ENCODE data around the gene ARMH2. TPM values are rescaled to one million over a fixed set of nuclear protein-coding genes. Genes with fewer than 3 reads are reported as not detected.

ARMH2 gene
- total RNA-seq, 1 experiment from 2014 or later: not detected

DNA sequence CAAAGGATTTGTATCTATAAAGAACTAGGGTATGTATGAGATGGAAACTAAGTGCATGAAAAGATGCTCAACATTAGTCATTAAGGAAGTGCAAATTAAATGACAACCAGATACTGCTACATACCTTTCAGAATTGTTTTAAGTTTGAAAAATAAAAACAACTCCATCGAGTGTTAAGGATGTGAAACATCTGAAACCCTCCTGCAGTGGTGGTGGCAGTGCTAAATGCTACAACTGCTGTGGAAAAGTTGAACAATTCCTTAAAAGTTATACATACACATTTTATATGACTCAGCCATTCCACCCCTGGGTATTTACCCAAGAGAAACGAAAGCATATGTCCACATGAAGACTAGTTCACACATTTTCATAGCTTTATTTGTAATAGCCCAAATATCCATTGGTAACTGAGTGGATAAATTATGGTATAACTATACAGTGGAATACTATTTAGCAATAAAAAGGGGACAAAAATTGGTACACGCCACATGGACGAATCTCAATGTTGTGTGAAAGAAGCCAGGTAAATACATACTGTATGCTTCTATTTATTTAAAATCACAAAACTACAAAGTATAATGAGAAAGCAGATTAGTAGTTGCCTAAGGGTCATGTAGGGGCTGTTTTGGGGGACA is 10.6 kb downstream of the ARMH2 start:
- H3K79me1 ChIP-seq (ENCODE audit: insufficient read depth, low read depth, low read length, poor library complexity, severe bottlenecking): no peaks in the 10 kb centered on the region
- H4K20me1 ChIP-seq (ENCODE audit: control insufficient read depth, insufficient read depth, insufficient read length): no peaks in the 10 kb centered on the region
- H3K14ac ChIP-seq (ENCODE audit: insufficient read depth, low read length): no peak overlapping the region
- H3K4me1 ChIP-seq (ENCODE audit: insufficient read depth, low read length): no peaks in the 10 kb centered on the region
- Mint-ChIP-seq H3K9me3 (no peaks in the 10 kb centered on the region; a peak in 1 of 5 replicates), H3K36me3 (ENCODE audit: insufficient read depth in 1 of 3, low read depth in 3 of 3) (peaks cover 32 to 54% (median 52%) of the 10 kb centered on the region in 3 experiments; a peak in 6 of 7 replicates), H3K4me3 (no peak overlapping the region), H3K27ac (no peak overlapping the region), H3K27me3 (ENCODE audit: low read depth) (no peaks in the 10 kb centered on the region), H3K4me1 (no peaks in the 10 kb centered on the region)
- H3K18ac ChIP-seq (ENCODE audit: insufficient read length, low read depth, low read length): no peak overlapping the region
- H3K27me3 ChIP-seq (ENCODE audit: insufficient read depth, low read length): no peaks in the 10 kb centered on the region
- H3K23ac ChIP-seq (ENCODE audit: insufficient read length, low read depth, low read length): no peak overlapping the region
- H2BK20ac ChIP-seq (ENCODE audit: low read depth, low read length, poor library complexity, severe bottlenecking): no peak overlapping the region
- H2AFZ ChIP-seq (ENCODE audit: low read length): no peak overlapping the region
- H4K5ac ChIP-seq (ENCODE audit: insufficient read length, low read depth, low read length): no peak overlapping the region
- no peak overlapping the region for H2BK5ac ChIP-seq (ENCODE audit: insufficient read length, low read length)
- H3K56ac ChIP-seq (ENCODE audit: insufficient read length, low read depth, low read length): no peak overlapping the region
- H3K4me2 ChIP-seq (ENCODE audit: insufficient read depth, insufficient read length, low read length): no peak overlapping the region
- no peaks in the 10 kb centered on the region for H3K23me2 ChIP-seq (ENCODE audit: insufficient read length, low read depth, low read length, poor library complexity, severe bottlenecking)
- no peak overlapping the region for H3T11ph ChIP-seq (ENCODE audit: low read length)
- no CpG with 5 or more reads among the region's 4 CpGs for WGBS (ENCODE audit: extremely low coverage, insufficient read length, low lambda C conversion rate)
- H2BK15ac ChIP-seq (ENCODE audit: low read depth, low read length): no peak overlapping the region
- TF ChIP-seq, protein P1, sequence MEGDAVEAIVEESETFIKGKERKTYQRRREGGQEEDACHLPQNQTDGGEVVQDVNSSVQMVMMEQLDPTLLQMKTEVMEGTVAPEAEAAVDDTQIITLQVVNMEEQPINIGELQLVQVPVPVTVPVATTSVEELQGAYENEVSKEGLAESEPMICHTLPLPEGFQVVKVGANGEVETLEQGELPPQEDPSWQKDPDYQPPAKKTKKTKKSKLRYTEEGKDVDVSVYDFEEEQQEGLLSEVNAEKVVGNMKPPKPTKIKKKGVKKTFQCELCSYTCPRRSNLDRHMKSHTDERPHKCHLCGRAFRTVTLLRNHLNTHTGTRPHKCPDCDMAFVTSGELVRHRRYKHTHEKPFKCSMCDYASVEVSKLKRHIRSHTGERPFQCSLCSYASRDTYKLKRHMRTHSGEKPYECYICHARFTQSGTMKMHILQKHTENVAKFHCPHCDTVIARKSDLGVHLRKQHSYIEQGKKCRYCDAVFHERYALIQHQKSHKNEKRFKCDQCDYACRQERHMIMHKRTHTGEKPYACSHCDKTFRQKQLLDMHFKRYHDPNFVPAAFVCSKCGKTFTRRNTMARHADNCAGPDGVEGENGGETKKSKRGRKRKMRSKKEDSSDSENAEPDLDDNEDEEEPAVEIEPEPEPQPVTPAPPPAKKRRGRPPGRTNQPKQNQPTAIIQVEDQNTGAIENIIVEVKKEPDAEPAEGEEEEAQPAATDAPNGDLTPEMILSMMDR (conservative IDR thresholded peaks at IDR 0.05): no peak
- no peak overlapping the region for H2AK5ac ChIP-seq (ENCODE audit: insufficient read length, low read length)
- no peak overlapping the region for H3K4ac ChIP-seq (ENCODE audit: low read depth, low read length)
- no peak overlapping the region for H3K9ac ChIP-seq (ENCODE audit: extremely low read depth, insufficient read length, low read length)
- H4K8ac ChIP-seq (replicated peaks; ENCODE audit: insufficient read length, low read depth, low read length): no peak overlapping the region
- H3K9me3 ChIP-seq (ENCODE audit: control insufficient read depth, low read depth, low read length): no peaks in the 10 kb centered on the region
- no peak overlapping the region for H3K27ac ChIP-seq (ENCODE audit: insufficient read length, low read depth, low read length)
- no peaks in the 10 kb centered on the region for H3K79me2 ChIP-seq (ENCODE audit: insufficient read depth, low read length)
- no peak overlapping the region for H2BK12ac ChIP-seq (ENCODE audit: insufficient read length, low read depth, low read length)
- H2BK120ac ChIP-seq (ENCODE audit: low read depth, low read length, poor library complexity, severe bottlenecking): no peak overlapping the region
- no peak for DNase-seq
- no peak overlapping the region for H4K91ac ChIP-seq (ENCODE audit: insufficient read length, low read depth, low read length)
